Mesendoderm (in vitro differentiated cells): Measurements from ENCODE around the gene UNC79.

ENCODE experiments used
- DNase-seq: peaks from one replicate; pipeline ENCODE4 v3.0.0; 2013
- H2AK5ac ChIP-seq: 2 replicates; pipeline ENCODE4 v1.6.1; 2013; ENCODE audit warnings: low read length, inconsistent platforms
- H2BK120ac ChIP-seq: 2 replicates; pipeline ENCODE4 v1.6.1; 2013; ENCODE audit warnings: low read depth, mild to moderate bottlenecking, low read length, moderate library complexity, mixed read lengths
- H2BK15ac ChIP-seq: replicated peaks from 2 replicates; pipeline ENCODE4 v1.6.1; 2013; ENCODE audit warnings: low read depth, mild to moderate bottlenecking, moderate library complexity
- H2BK5ac ChIP-seq: 2 replicates; pipeline ENCODE4 v1.6.1; 2013; ENCODE audit warnings: low read length, inconsistent platforms
- H3K18ac ChIP-seq: 2 replicates; pipeline ENCODE4 v1.6.1; 2013; ENCODE audit warnings: mild to moderate bottlenecking, low read length, mixed read lengths
- H3K23ac ChIP-seq: one replicate; pipeline ENCODE4 v1.6.1; 2013; ENCODE audit warnings: low read length
- H3K27ac ChIP-seq: 2 replicates; pipeline ENCODE4 v1.5.1; 2013; ENCODE audit warnings: low read depth, mild to moderate bottlenecking, inconsistent platforms, low read length, moderate library complexity
- H3K27me3 ChIP-seq: 2 replicates; pipeline ENCODE4 v1.6.1; 2013; ENCODE audit warnings: low read length, control low read depth, mild to moderate bottlenecking, inconsistent platforms; ENCODE audit not compliant: insufficient read depth, poor library complexity
- H3K36me3 ChIP-seq: 2 replicates; pipeline ENCODE4 v1.6.1; 2013; ENCODE audit warnings: low read length, inconsistent platforms; ENCODE audit not compliant: control insufficient read depth, insufficient read depth
- H3K4ac ChIP-seq: one replicate; pipeline ENCODE4 v1.6.1; 2013; ENCODE audit warnings: low read depth, mild to moderate bottlenecking, low read length, moderate library complexity
- H3K4me1 ChIP-seq: 2 replicates; pipeline ENCODE4 v1.6.1; 2013; ENCODE audit warnings: low read depth, low read length, inconsistent platforms; ENCODE audit not compliant: control insufficient read depth
- H3K4me2 ChIP-seq: 2 replicates; pipeline ENCODE4 v1.6.1; 2013; ENCODE audit warnings: low read length
- H3K4me3 ChIP-seq: 2 replicates; pipeline ENCODE4 v1.5.1; 2013; ENCODE audit warnings: mild to moderate bottlenecking, low read length
- H3K56ac ChIP-seq: one replicate; pipeline ENCODE4 v1.6.1; 2013; ENCODE audit warnings: low read length
- H3K79me1 ChIP-seq: 2 replicates; pipeline ENCODE4 v1.6.1; 2013; ENCODE audit warnings: low read length, inconsistent platforms
- H3K79me2 ChIP-seq: 2 replicates; pipeline ENCODE4 v1.6.1; 2013; ENCODE audit warnings: mild to moderate bottlenecking, low read length; ENCODE audit not compliant: control insufficient read depth, insufficient read depth
- H3K9ac ChIP-seq: 2 replicates; pipeline ENCODE4 v1.6.1; 2013; ENCODE audit warnings: low read length, inconsistent platforms
- H4K5ac ChIP-seq: one replicate; pipeline ENCODE4 v1.6.1; 2013; ENCODE audit warnings: low read length
- H4K8ac ChIP-seq: one replicate; pipeline ENCODE4 v1.6.1; 2013; ENCODE audit warnings: low read depth, mild to moderate bottlenecking, control low read depth, low read length, moderate library complexity
- WGBS: extraction: QIAGEN DNeasy Blood & Tissue Kit; methylation state at CpG from one replicate; pipeline ENCODE4 v1.1.7; 2013; ENCODE audit warnings: low lambda C conversion rate, missing lambda C conversion rate; ENCODE audit not compliant: insufficient coverage; ENCODE audit errors: extremely low coverage; 5-methylcytosine and 5-hydroxymethylcytosine counted together

The UNC79 gene

GRCh38 chr14:93727917-93728650, 297.3 kb downstream of the UNC79 start:
- Histone ChIP-seq H3K9ac (no peak overlapping the region), H3K4me1 (no peaks in the 10 kb centered on the region), H3K27ac (no peak overlapping the region), H2AK5ac (no peak overlapping the region), H3K4me3 (no peak overlapping the region), H3K4ac (no peak overlapping the region), H3K18ac (no peak overlapping the region), H3K79me1 (no peaks in the 10 kb centered on the region), H2BK15ac (no peak overlapping the region), H2BK5ac (no peak overlapping the region), H3K36me3 (no peaks in the 10 kb centered on the region), H4K5ac (no peak overlapping the region), H4K8ac (no peak overlapping the region), H3K56ac (no peak overlapping the region), H2BK120ac (no peak overlapping the region), H3K79me2 (no peaks in the 10 kb centered on the region), H3K4me2 (no peak overlapping the region), H3K23ac (no peak overlapping the region), H3K27me3 (no peaks in the 10 kb centered on the region)
- no CpG with 5 or more reads among the region's 19 CpGs for WGBS
- DNase-seq: no peak

GRCh38 chr14:93728651-93729016, 297.9 kb downstream of the UNC79 start:
- Histone ChIP-seq H2AK5ac (no peak overlapping the region), H2BK120ac (no peak overlapping the region), H3K18ac (no peak overlapping the region), H3K56ac (no peak overlapping the region), H3K4me2 (no peak overlapping the region), H3K79me1 (no peaks in the 10 kb centered on the region), H3K4me3 (no peak overlapping the region), H3K4me1 (no peaks in the 10 kb centered on the region), H4K5ac (no peak overlapping the region), H4K8ac (no peak overlapping the region), H3K27ac (no peak overlapping the region), H3K23ac (no peak overlapping the region), H2BK15ac (no peak overlapping the region), H3K79me2 (no peaks in the 10 kb centered on the region), H3K36me3 (no peaks in the 10 kb centered on the region), H2BK5ac (no peak overlapping the region), H3K4ac (no peak overlapping the region), H3K9ac (no peak overlapping the region), H3K27me3 (no peaks in the 10 kb centered on the region)
- DNase-seq: no peak
- WGBS: no CpG with 5 or more reads among the region's 8 CpGs

DNA sequence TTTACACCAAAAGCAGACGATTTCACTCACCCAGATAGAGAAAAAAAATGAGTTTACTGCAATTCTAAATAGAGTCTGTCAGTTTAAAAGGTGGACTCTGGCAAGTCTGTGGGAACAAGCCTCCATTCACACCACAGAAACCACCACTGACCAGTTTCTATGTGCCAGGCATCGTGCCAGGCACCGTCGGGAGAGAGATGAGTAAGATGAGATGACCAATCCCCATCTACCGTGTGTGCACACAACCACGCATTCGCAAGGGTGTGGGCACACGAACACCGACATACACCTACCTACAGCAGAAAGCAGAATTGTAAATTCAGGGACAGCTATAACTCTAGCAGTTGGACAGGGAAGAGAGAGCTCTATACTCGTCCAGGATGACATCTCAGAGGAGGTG, 299.3 kb downstream of the UNC79 start:
- no peak overlapping the region for H3K4me2 ChIP-seq
- no peak overlapping the region for H3K4me3 ChIP-seq
- no peaks in the 10 kb centered on the region for H3K79me1 ChIP-seq
- no peak overlapping the region for H2BK15ac ChIP-seq
- no peak overlapping the region for H3K56ac ChIP-seq
- H3K27ac ChIP-seq: no peak overlapping the region
- no peak for DNase-seq
- no peak overlapping the region for H2BK120ac ChIP-seq
- H3K36me3 ChIP-seq: no peaks in the 10 kb centered on the region
- no peak overlapping the region for H2AK5ac ChIP-seq
- WGBS: no CpG with 5 or more reads among the region's 10 CpGs
- H3K23ac ChIP-seq: no peak overlapping the region
- H3K9ac ChIP-seq: no peak overlapping the region
- no peak overlapping the region for H3K18ac ChIP-seq
- no peaks in the 10 kb centered on the region for H3K4me1 ChIP-seq
- H2BK5ac ChIP-seq: no peak overlapping the region
- no peaks in the 10 kb centered on the region for H3K79me2 ChIP-seq
- no peak overlapping the region for H4K8ac ChIP-seq
- no peak overlapping the region for H4K5ac ChIP-seq
- H3K27me3 ChIP-seq: no peaks in the 10 kb centered on the region
- H3K4ac ChIP-seq: no peak overlapping the region

GRCh38 chr14:93731753-93732152, 301.0 kb downstream of the UNC79 start:
- no peak overlapping the region for H3K4ac ChIP-seq
- H4K8ac ChIP-seq: no peak overlapping the region
- no peak overlapping the region for H2AK5ac ChIP-seq
- no peak overlapping the region for H3K23ac ChIP-seq
- no peaks in the 10 kb centered on the region for H3K36me3 ChIP-seq
- H4K5ac ChIP-seq: no peak overlapping the region
- no peak overlapping the region for H3K18ac ChIP-seq
- no peak overlapping the region for H3K4me3 ChIP-seq
- no peaks in the 10 kb centered on the region for H3K27me3 ChIP-seq
- H2BK5ac ChIP-seq: no peak overlapping the region
- H3K56ac ChIP-seq: no peak overlapping the region
- no peak overlapping the region for H3K27ac ChIP-seq
- WGBS: no CpG with 5 or more reads among the region's 7 CpGs
- H2BK120ac ChIP-seq: no peak overlapping the region
- no peaks in the 10 kb centered on the region for H3K79me1 ChIP-seq
- H3K4me2 ChIP-seq: no peak overlapping the region
- no peaks in the 10 kb centered on the region for H3K79me2 ChIP-seq
- H3K4me1 ChIP-seq: no peaks in the 10 kb centered on the region
- no peak overlapping the region for H2BK15ac ChIP-seq
- H3K9ac ChIP-seq: no peak overlapping the region
- DNase-seq: no peak

- no peak overlapping the region for H2BK5ac ChIP-seq
- H3K79me1 ChIP-seq: no peaks in the 10 kb centered on the region
- no peaks in the 10 kb centered on the region for H3K27me3 ChIP-seq
- no peak overlapping the region for H3K27ac ChIP-seq
- no peaks in the 10 kb centered on the region for H3K79me2 ChIP-seq
- DNase-seq: no peak
- H3K4me2 ChIP-seq: no peak overlapping the region
- no peak overlapping the region for H2BK15ac ChIP-seq
- H3K4ac ChIP-seq: no peak overlapping the region
- H4K5ac ChIP-seq: no peak overlapping the region
- H3K4me1 ChIP-seq: no peaks in the 10 kb centered on the region
- H2BK120ac ChIP-seq: no peak overlapping the region
- H3K23ac ChIP-seq: no peak overlapping the region
- no peak overlapping the region for H4K8ac ChIP-seq
- no peak overlapping the region for H3K18ac ChIP-seq
- WGBS: no CpG with 5 or more reads among the region's 10 CpGs
- no peak overlapping the region for H3K9ac ChIP-seq
- no peak overlapping the region for H3K4me3 ChIP-seq
- H3K56ac ChIP-seq: no peak overlapping the region
- H3K36me3 ChIP-seq: no peaks in the 10 kb centered on the region
- no peak overlapping the region for H2AK5ac ChIP-seq
These were observed 301.8 kb downstream of the UNC79 start for GRCh38 chr14:93732524-93732923.

GRCh38 chr14:93733231-93733630, 302.5 kb downstream of the UNC79 start:
- H3K18ac ChIP-seq: no peak overlapping the region
- H4K5ac ChIP-seq: no peak overlapping the region
- no peak overlapping the region for H2AK5ac ChIP-seq
- no peaks in the 10 kb centered on the region for H3K4me1 ChIP-seq
- H2BK120ac ChIP-seq: no peak overlapping the region
- H2BK15ac ChIP-seq: no peak overlapping the region
- H4K8ac ChIP-seq: no peak overlapping the region
- no CpG with 5 or more reads among the region's 11 CpGs for WGBS
- H3K79me2 ChIP-seq: no peaks in the 10 kb centered on the region
- H3K4ac ChIP-seq: no peak overlapping the region
- H3K9ac ChIP-seq: no peak overlapping the region
- H2BK5ac ChIP-seq: no peak overlapping the region
- H3K23ac ChIP-seq: no peak overlapping the region
- H3K27me3 ChIP-seq: no peaks in the 10 kb centered on the region
- no peak overlapping the region for H3K27ac ChIP-seq
- no peak overlapping the region for H3K4me3 ChIP-seq
- no peaks in the 10 kb centered on the region for H3K36me3 ChIP-seq
- DNase-seq: no peak
- no peak overlapping the region for H3K4me2 ChIP-seq
- H3K56ac ChIP-seq: no peak overlapping the region
- H3K79me1 ChIP-seq: no peaks in the 10 kb centered on the region
